Hepatocyte (in vitro differentiated cells): Measurements from ENCODE around the gene OCA2. TPM values are rescaled to one million over a fixed set of nuclear protein-coding genes. Genes with fewer than 3 reads are reported as not detected.
"Not testable (repeated sequence)": the region's sequence is repeated elsewhere in the genome, so short reads cannot be mapped to it uniquely, and the experiment has no call there.

ENCODE experiments used
- DNase-seq: peaks from one replicate; pipeline ENCODE4 v3.0.0-alpha.2; 2016; ENCODE audit warnings: low spot score
- H2AFZ ChIP-seq: fragments of 200-600 bp; sonication (generic); 2 replicates; pipeline ENCODE4 v1.6.0; 2016; ENCODE audit warnings: antibody characterized with exemption, mild to moderate bottlenecking
- H3K27ac ChIP-seq: fragments of 200-600 bp; sonication (generic); 2 replicates; pipeline ENCODE4 v1.5.1; 2016; ENCODE audit warnings: mild to moderate bottlenecking
- H3K27me3 ChIP-seq: fragments of 200-600 bp; sonication (generic); 2 replicates; pipeline ENCODE4 v1.6.1; 2016
- H3K36me3 ChIP-seq: fragments of 200-600 bp; sonication (generic); replicated peaks from 2 replicates; pipeline ENCODE4 v1.5.1; 2016; ENCODE audit warnings: low read depth; ENCODE audit not compliant: insufficient read depth
- H3K4me1 ChIP-seq: fragments of 200-600 bp; sonication (generic); 2 replicates; pipeline ENCODE4 v1.5.1; 2016; ENCODE audit warnings: mild to moderate bottlenecking, moderate library complexity; ENCODE audit not compliant: insufficient read depth
- H3K4me2 ChIP-seq: fragments of 200-600 bp; sonication (generic); 2 replicates; pipeline ENCODE4 v1.6.0; 2016
- H3K4me3 ChIP-seq: fragments of 200-600 bp; sonication (generic); 2 replicates; pipeline ENCODE4 v1.5.1; 2016; ENCODE audit warnings: mild to moderate bottlenecking
- H3K79me2 ChIP-seq: fragments of 200-600 bp; sonication (generic); 2 replicates; pipeline ENCODE4 v1.6.0; 2017; ENCODE audit warnings: mild to moderate bottlenecking
- H3K9me2 ChIP-seq: fragments of 200-600 bp; sonication (generic); replicated peaks from 2 replicates; pipeline ENCODE4 v1.6.0; 2017; ENCODE audit warnings: mild to moderate bottlenecking; ENCODE audit not compliant: insufficient read depth
- H3K9me3 ChIP-seq: fragments of 200-600 bp; sonication (generic); 2 replicates; pipeline ENCODE4 v1.5.1; 2016; ENCODE audit warnings: low read depth, mild to moderate bottlenecking
- H4K20me1 ChIP-seq: fragments of 200-600 bp; sonication (generic); 2 replicates; pipeline ENCODE4 v1.6.0; 2016; ENCODE audit warnings: mild to moderate bottlenecking; ENCODE audit not compliant: insufficient read depth, poor library complexity, severe bottlenecking
- CTCF ChIP-seq: fragments of 200-600 bp; sonication (generic); IDR thresholded peaks from 2 replicates; pipeline ENCODE4 v1.5.1; 2016; ENCODE audit warnings: antibody characterized with exemption, mild to moderate bottlenecking; ENCODE audit not compliant: poor library complexity
- EZH2 ChIP-seq: fragments of 200-600 bp; sonication (generic); IDR thresholded peaks from 2 replicates; pipeline ENCODE4 v1.6.1; 2016; ENCODE audit warnings: antibody characterized with exemption, mild to moderate bottlenecking, borderline replicate concordance
- EZH2phosphoT487 ChIP-seq: fragments of 200-600 bp; sonication (generic); IDR thresholded peaks from one replicate; pipeline ENCODE4 v1.6.1; 2018; ENCODE audit warnings: antibody characterized with exemption, mild to moderate bottlenecking, low read depth, moderate library complexity; ENCODE audit not compliant: unreplicated experiment, severe bottlenecking
- WGBS: methylation state at CpG from one replicate; pipeline ENCODE4 v1.1.6; 2016; ENCODE audit warnings: low lambda C conversion rate; ENCODE audit errors: missing lambda C conversion rate; 5-methylcytosine and 5-hydroxymethylcytosine counted together
- polyA plus RNA-seq: library from polyadenylated mRNA; unstranded; fragments of >200 nt; fragmentation: Nextera tagmentation; extraction: Ambion mirVana; gene quantifications from 2 replicates; pipeline ENCODE4 v1.2.1, GENCODE V29; 2016
- total RNA-seq: library from RNA; depleted of rRNA; stranded (reverse); fragments of >200 nt; gene quantifications from 2 replicates; pipeline ENCODE4 v1.2.3, GENCODE V29; 2014

Gene OCA2
- total and polyA plus RNA-seq, 2 experiments from 2014 or later = 25.1 to 27.7 TPM

- Histone ChIP-seq H3K4me1 (no peaks in the 10 kb centered on the region), H3K79me2 (no peaks in the 10 kb centered on the region), H2AFZ (no peak overlapping the region), H3K9me2 (no peaks in the 10 kb centered on the region), H3K27ac (no peak overlapping the region), H3K36me3 (no peaks in the 10 kb centered on the region), H3K4me3 (no peak overlapping the region), H3K9me3 (no peaks in the 10 kb centered on the region), H3K4me2 (no peak overlapping the region), H3K27me3 (no peaks in the 10 kb centered on the region), H4K20me1 (no peaks in the 10 kb centered on the region)
- 92% methylated on average over 13 of the region's 13 CpGs for WGBS
- no peak for DNase-seq
- TF ChIP-seq EZH2phosphoT487 (no peak), EZH2 (no peak), CTCF (no peak)
These were observed 329.5 kb downstream of the OCA2 start for GRCh38 chr15:27769652-27770051.

DNA sequence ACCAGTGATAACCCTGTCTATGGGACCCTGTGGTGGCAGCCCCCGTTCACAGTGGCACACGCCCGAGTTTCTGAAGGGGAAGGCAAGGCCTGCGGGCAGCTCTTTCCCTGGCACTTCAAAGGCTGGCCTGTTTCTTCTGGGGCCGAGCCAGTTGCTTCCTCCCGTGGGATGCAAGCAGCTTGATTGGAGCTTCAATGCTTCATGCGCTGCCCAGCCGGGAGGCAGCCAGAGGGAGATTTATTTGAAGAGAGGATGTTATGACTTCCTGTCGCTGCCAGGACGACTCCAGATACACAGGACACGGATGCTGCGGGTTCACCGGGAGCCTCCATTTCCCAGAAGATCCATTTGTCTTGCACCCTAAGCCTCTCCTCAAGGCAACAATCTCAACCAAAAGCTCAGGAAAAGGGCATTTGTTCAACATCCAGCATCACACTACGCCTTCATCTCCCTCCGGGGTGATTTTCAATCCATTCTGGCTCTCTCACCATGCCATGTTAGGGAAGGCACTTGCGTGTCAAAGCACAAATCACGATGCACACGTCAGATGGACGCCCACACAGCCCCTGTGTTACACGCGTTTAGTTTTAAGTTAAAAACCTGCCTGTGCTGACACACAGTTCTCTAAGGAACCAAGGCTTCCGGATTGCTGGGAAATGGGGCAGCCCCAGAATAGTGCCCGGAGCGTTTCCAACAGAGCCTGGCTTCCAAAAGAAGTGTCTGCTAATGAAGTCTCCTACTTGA is 330.2 kb downstream of the OCA2 start:
- no peaks in the 10 kb centered on the region for H3K36me3 ChIP-seq
- 80% methylated on average over 24 of the region's 24 CpGs for WGBS
- no peaks in the 10 kb centered on the region for H3K9me3 ChIP-seq
- no peaks in the 10 kb centered on the region for H4K20me1 ChIP-seq
- TF ChIP-seq CTCF (no peak), EZH2phosphoT487 (no peak)
- H3K79me2 ChIP-seq = no peaks in the 10 kb centered on the region
- H2AFZ ChIP-seq = no peak overlapping the region
- DNase-seq = no peak
- H3K9me2 ChIP-seq = no peaks in the 10 kb centered on the region
- no peak overlapping the region for H3K4me2 ChIP-seq
- no peak overlapping the region for H3K27ac ChIP-seq
- H3K4me3 ChIP-seq = no peak overlapping the region
- H3K4me1 ChIP-seq = no peaks in the 10 kb centered on the region
- no peaks in the 10 kb centered on the region for H3K27me3 ChIP-seq

- no peak overlapping the region for H3K4me3 ChIP-seq
- H3K36me3 ChIP-seq = no peaks in the 10 kb centered on the region
- no peak overlapping the region for H3K4me2 ChIP-seq
- H2AFZ ChIP-seq = no peak overlapping the region
- H3K27ac ChIP-seq = no peak overlapping the region
- no peaks in the 10 kb centered on the region for H3K27me3 ChIP-seq
- no peak for DNase-seq
- H3K4me1 ChIP-seq = no peaks in the 10 kb centered on the region
- H3K9me2 ChIP-seq = no peaks in the 10 kb centered on the region
- H3K9me3 ChIP-seq = no peaks in the 10 kb centered on the region
- WGBS = 89% methylated on average over 14 of the region's 14 CpGs
- no peaks in the 10 kb centered on the region for H4K20me1 ChIP-seq
- H3K79me2 ChIP-seq = no peaks in the 10 kb centered on the region
- TF ChIP-seq CTCF (no peak), EZH2 (no peak), EZH2phosphoT487 (no peak)
These were observed 331.0 kb downstream of the OCA2 start for GRCh38 chr15:27767918-27768640.

GRCh38 chr15:27767430-27767829 is 331.7 kb downstream of the OCA2 start:
- not testable (repeated sequence) for H3K79me2 ChIP-seq, H3K27ac ChIP-seq, H2AFZ ChIP-seq, H3K4me3 ChIP-seq, H3K9me2 ChIP-seq, H3K36me3 ChIP-seq, H3K27me3 ChIP-seq, H4K20me1 ChIP-seq, H3K4me2 ChIP-seq, H3K4me1 ChIP-seq, DNase-seq, H3K9me3 ChIP-seq
